GM21737 (cell line): Measurements from ENCODE around the gene TNFRSF18.

Source experiments
- ATAC-seq: cut with Tn5 transposase; IDR thresholded peaks from one replicate; pipeline ENCODE4 v1.9.1; 2021; ENCODE audit warnings: mild to moderate bottlenecking, moderate library complexity; ENCODE audit not compliant: unreplicated experiment

Gene TNFRSF18

DNA sequence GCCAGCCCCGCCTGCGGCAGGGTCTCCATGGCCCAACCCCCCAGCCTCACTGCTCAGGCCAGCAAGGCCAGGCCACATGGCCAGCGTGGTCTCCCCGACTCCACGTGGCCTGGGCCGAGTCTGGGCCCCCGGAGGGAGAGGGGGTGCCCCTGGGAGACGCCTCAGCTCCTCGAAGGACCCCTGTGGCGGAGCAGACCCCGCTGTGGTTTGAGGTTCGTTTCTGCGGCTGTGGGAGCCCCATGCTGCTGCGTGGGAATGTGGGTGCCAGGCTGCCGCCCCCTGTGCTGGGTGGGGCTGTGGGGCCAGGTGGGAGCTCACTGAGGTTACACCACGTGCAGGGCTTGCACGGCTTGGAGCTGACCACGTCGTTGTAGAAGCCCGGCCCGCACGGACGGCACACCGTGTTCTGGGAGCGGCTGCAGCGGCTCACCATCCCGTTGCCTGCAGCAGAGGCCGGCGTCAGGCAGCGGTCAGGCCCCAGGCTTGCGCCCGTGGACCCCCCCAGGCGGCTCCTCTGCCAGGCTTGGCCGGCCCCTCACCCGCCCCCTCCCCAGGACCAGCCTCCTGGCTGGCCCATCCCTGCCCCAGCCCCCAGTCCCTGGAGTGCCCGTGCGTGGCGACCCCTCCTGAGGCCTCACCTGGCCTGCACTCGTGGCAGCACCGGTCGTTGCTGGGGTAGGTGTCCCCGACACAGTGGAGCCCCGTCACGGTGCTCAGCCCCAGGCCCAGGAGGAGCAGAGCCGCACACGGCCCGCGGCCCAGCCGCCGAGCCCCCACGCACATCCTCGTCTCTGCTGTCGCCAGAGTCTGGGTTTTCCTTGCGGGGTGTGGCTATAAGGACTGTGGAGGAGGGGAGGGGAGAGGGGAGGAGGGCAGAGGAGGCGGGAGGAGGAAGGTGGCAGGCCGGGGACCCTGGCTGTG, 7.2 kb upstream of the TNFRSF18 start, which contains the start of gene TNFRSF4:
TSS of gene TNFRSF4 (minus strand) at position 809 of the 921 bp plus-strand sequence. CDS start at position 783, 26 bp downstream.
- ATAC-seq = no peak

- ATAC-seq = no peak
These were observed 6.5 kb upstream of the TNFRSF18 start for GRCh38 chr1:1212780-1213344.

DNA sequence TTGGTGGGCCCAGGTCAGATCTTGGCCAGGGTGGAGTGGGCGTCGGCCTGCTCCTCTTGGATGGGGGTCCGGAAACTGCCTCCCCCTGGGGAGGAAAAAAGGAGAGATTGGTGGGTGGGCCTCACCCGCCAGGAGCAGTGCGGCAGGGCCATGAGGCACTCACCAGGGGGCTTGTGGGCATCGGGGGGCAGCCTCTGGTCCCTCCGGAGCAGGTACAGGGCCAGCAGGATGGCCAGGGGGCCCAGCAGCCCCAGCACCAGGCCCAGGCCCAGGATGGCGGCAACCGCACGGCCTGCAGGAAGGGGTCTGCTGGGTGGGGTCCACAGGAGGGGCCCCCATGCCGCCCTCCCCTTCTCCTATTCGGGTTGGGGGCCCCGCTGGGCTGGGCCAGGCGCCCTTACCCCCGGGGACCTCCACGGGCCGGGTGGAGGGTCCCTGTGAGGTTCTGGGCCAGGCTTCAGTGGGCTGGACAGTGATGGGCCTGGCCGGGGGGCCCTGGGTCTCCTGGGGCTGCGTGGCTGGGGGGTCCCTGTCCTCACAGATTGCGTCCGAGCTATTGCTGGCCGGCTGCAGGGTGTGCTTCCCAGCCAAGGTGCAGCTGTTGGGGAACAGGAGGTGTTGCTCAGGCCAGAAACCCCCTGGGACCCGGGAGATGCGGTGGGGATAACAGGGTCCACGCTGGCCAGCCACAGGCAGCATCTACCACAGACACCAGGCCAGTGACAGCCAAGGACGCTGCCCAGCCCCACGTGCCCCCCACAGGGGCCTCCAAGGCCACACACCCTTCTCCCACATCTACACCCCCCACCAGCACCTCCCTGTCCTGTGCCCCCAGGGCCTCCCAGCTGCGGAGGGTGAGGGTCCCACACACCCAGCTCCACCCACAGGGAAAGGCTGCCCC, 5.4 kb upstream of the TNFRSF18 start:
- no peak for ATAC-seq

DNA sequence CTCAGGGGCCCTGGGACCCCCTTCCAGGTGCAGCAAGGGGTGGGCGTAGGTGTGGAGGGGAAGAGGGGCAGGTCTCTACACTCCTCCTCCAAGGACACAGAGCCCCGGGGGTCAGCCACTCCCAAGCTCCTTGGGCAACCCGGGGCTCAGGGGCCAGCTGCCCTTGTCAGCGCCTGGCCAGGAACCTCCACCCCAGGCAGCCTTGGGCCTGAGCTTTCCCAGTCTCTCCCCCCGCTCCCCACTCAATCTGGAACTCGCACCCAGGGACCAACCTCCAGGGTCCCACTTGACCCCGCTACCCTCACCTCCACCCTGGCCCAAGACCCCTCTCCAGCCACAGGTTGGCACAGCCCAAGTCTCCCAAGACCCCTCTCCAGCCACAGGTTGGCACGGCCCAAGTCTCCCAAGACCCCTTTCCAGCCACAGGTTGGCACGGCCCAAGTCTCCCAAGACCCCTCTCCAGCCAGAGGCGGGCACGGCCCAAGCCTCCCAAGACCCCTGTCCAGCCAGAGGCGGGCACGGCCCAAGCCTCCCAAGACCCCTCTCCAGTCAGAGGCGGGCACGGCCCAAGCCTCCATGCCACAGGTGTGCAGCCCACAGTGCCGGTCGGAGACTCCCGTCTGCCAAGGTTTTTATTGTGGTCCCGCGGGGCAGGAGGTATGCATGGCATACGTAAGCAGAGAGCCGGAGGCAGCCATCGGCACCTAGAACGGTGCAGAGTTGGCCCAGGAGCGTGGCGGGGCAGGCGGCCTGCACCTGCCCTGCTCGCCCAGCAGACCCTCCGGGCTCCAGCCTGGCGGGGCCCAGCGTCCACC, 4.5 kb upstream of the TNFRSF18 start:
- ATAC-seq = no peak

- ATAC-seq = no peak
These were observed 2.5 kb upstream of the TNFRSF18 start for GRCh38 chr1:1208713-1209433.

GRCh38 chr1:1207571-1207892, 1.1 kb upstream of the TNFRSF18 start:
- no peak for ATAC-seq

DNA sequence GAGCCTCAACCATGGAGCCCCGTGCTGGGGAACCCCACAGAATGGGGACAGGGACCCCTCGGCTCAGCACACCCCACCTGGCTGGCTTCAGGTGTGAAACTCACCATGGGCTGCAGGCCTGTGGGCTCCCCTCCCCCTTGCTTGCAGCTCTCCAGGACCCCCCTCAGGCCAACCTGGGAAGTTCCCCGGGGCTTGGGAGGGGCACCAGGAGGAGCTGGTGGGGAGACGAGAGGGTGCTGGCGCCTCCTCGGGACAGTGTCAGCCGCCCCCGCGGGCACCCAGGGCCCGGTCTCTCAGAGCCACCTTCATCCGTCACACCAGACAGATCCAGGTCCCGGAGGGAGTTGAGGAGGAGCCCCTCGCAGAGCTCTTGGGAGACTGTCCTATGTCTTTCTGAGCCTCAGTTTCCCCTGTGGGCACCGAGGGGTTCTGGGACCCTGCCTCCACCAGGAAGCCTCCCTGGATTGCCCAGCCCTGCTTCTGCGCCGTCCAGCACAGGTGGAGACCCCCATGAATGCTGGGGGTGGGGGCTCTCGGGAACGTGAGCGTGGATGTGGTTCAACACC, 657 bp upstream of the TNFRSF18 start:
- ATAC-seq = no peak

DNA sequence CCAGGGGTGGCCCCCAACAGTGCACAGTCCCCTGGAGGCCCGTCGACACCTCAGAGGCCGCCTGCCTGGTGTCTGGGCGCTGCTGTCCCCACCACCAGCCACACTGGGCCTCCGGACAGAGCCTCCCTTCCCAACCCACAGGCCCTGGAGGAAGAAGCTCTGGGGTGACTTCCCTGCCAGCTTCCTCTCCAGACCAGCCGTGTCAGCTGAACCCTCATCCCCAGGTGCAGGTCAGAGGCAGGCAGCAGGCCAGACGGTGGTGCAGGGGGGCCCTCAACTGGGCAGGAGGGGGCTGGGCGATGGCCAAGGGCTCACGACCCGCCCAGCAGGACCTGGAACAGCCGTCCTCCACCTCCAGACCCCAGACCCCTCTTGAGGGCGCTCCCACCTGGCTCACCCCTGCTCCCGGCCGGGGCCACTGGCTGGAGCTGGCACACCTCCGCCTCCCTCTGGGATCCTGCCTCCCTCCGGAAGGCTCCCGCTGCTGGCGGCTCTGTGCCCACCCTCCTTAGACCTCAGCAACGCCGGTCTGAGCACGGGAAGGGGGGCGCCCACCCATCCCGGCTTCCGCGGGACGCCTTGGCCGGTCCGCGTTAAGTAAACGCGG, 520 bp downstream of the TNFRSF18 start:
- ATAC-seq = no peak

DNA sequence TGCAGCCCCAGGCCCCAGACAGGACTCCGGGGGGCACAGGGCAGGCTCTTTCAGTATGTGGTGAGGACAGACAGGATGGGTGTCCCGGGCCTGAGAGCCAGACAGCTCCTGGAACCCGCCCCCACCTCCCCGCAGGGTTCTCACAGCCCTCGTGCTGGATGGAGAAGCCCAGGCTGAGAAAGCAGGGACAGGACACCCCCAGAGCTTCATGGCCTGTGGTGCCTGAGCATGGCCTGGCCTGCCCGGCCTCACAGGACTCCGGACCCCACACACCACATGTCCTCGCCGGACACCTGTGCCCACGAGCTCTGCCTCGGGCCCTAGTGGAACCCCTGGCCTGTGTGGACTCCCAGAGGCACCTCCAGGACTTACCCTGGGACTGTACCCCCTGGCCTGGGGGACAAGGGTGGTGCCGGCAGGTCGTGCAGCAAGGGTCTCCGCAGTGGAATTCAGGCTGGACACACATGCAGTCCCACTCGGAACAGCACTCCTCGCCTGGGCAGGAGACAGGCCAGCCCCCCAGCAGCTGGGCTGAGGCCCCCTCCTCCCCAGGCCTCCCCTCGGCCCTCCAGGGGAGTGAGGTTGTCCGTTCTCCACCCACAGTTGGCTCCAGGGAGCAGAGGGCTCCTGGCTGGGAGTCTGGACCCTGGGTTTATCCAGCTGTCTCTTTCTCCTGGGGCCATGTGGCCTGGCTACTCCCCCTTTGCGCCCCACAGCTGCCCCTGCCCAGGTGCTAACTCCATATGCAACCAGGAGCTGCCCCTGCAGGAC, 1.2 kb downstream of the TNFRSF18 start:
- ATAC-seq = no peak

DNA sequence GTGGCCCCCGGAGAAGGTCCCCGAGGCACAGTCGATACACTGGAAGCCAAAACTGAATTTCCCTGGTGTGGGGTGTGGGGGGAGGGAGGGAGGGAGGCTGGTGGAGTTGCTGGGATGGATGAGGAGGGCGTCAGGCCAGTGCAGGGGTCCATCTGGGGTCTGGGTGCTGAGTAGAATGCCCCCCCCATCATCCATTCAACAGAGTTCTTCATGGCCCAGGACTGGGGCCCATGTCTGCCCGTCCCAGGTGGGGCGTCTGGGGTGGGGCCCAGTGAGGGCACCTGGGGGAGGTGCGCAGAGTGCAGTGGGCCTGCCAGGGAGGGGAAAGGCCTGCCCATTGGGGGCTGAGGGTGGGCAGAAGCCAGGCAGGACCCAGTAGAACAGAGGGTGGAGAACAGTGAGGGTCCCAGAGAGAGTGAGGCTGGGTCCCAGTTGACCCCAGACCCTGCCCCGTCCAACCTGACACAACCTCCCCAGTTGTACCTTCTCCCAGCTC, 1.9 kb downstream of the TNFRSF18 start:
- ATAC-seq = no peak

DNA sequence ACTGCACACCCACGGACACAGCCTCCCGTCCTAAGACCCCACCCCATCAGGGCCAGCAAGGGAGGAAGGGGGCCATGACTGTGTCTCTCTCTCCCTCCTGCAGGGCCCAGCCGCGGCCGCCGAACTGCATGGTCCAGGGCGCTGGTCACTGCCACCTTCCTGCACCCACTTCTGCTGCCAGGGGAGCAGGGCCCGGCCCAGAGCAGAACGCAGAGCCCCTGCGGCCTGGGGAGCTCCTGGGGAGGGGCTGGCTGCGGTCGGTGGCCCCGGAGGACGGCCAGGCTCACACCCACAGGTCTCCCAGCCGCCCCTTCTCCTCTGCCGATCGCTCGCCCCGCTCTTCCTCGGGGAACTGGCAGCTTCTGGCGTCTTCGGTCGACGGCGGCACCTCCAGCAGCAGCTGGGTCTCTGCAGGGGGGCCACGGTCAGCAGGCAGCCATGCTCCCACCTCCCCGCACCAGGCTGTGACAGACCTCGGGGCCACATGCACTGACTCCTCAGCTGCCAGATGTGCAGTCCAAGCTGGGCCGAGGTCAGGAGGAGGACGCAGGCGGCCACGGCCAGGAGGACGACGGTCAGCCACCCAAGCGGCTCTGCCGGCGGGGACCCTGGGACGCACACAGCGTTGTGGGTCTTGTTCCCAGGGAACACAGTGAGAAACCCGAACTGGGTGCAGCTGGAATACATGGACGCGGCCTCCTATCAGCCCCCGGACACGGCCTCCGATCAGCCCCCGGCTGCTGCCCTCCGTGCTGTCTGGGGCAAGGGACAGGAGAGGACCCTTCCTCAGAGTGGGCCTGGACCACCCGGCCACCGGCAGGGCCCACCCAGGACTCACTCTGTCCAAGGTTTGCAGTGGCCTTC, 2.6 kb downstream of the TNFRSF18 start:
- ATAC-seq = no peak

GRCh38 chr1:1202831-1203560, 3.4 kb downstream of the TNFRSF18 start:
- ATAC-seq = no peak

- peak; percentile 38 for ATAC-seq
These were observed 5.2 kb downstream of the TNFRSF18 start for GRCh38 chr1:1200876-1201810.

GRCh38 chr1:1199961-1200875, 6.2 kb downstream of the TNFRSF18 start:
- no peak for ATAC-seq
